Muscle layer of colon (tissue), 2 donors: ENCODE results near the gene COMMD7.

ENCODE experiments used
- H3K27ac ChIP-seq: one replicate; pipeline ENCODE4 v1.7.0; 2013; ENCODE audit warnings: low read depth, mild to moderate bottlenecking, low read length, moderate library complexity
- H3K27me3 ChIP-seq, 2 donors: one replicate each; pipeline ENCODE4 v1.7.0; 2013; ENCODE audit warnings: low read length in 2 of 2, mild to moderate bottlenecking in 2 of 2; ENCODE audit not compliant: insufficient read depth in 2 of 2, control insufficient read depth in 1 of 2
- H3K36me3 ChIP-seq: one replicate; pipeline ENCODE4 v1.7.0; 2013; ENCODE audit warnings: mild to moderate bottlenecking, low read length; ENCODE audit not compliant: insufficient read depth
- H3K4me1 ChIP-seq: one replicate; pipeline ENCODE4 v1.7.0; 2013; ENCODE audit warnings: mild to moderate bottlenecking, low read length; ENCODE audit not compliant: insufficient read depth
- H3K4me3 ChIP-seq, 2 donors: one replicate each; pipeline ENCODE4 v1.7.0; 2013; ENCODE audit warnings: low read length in 2 of 2, low read depth in 1 of 2, mild to moderate bottlenecking in 1 of 2, moderate library complexity in 1 of 2
- H3K9ac ChIP-seq: one replicate; pipeline ENCODE4 v1.7.0; 2013; ENCODE audit warnings: low read length
- H3K9me3 ChIP-seq: one replicate; pipeline ENCODE4 v1.7.0; 2013; ENCODE audit warnings: mild to moderate bottlenecking, low read length
- donor health status: abdominal sarcoma.
- donor health status: Adenocarcinoma of cecum.

The COMMD7 gene

GRCh38 chr20:32763202-32764004 lies 20.1 kb upstream of the COMMD7 start:
- H3K27ac ChIP-seq = no peak overlapping the region
- H3K9me3 ChIP-seq = no peaks in the 10 kb centered on the region

GRCh38 chr20:32762754-32763201 lies 19.5 kb upstream of the COMMD7 start:
- H3K27me3 ChIP-seq = no peaks in the 10 kb centered on the region
- no peaks in the 10 kb centered on the region for H3K9me3 ChIP-seq
- H3K4me3 ChIP-seq = peak overlapping the region; percentile 77 to 88
- peaks cover 19% of the 10 kb centered on the region for H3K4me1 ChIP-seq
- no peaks in the 10 kb centered on the region for H3K36me3 ChIP-seq
- H3K27ac ChIP-seq = peak overlapping the region; percentile 41
- H3K9ac ChIP-seq = peak overlapping the region; percentile 13

More at GRCh38 chr20:32763202-32764004, 20.1 kb upstream of the COMMD7 start:
- peaks cover 19% of the 10 kb centered on the region for H3K4me1 ChIP-seq
- no peaks in the 10 kb centered on the region for H3K27me3 ChIP-seq
- peak overlapping the region; percentile 77 to 88 for H3K4me3 ChIP-seq
- H3K36me3 ChIP-seq = no peaks in the 10 kb centered on the region
- peak overlapping the region; percentile 13 for H3K9ac ChIP-seq

GRCh38 chr20:32761831-32762753 lies 18.8 kb upstream of the COMMD7 start, which contains the start of gene DNMT3B:
DNMT3B (plus strand) TSS chr20:32762385; CDS start chr20:32780324, 17,939 bp downstream.
- H3K36me3 ChIP-seq = no peaks in the 10 kb centered on the region
- H3K4me3 ChIP-seq = peak within 1 kb of the TSS; percentile 77 to 88
- peak within 1 kb of the TSS; percentile 13 for H3K9ac ChIP-seq
- H3K27ac ChIP-seq = peak within 1 kb of the TSS; percentile 41
- peaks cover 19% of the 10 kb centered on the region for H3K4me1 ChIP-seq
- H3K9me3 ChIP-seq = no peaks in the 10 kb centered on the region
- no peaks in the 10 kb centered on the region for H3K27me3 ChIP-seq

DNA sequence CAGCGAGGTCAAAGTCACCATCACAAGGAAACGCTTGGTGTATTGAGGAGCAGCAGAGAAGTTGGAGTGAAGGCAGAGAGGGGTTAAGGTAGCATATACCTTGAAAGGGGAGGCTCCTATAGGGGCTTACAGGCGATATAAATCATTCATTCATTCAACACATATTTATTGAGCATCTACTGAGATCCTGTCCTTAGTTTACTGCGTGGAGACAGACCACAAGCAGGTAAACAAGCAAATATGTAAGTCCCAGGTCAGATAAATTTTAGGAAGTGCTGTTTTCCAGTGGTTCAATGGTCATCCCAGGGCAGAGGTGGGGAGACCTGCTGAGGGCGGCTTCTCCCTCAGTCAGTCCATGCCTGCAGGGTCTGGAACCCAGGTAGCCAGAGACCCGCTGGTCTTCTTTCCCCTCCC lies 18.2 kb upstream of the COMMD7 start:
- H3K27ac ChIP-seq = no peak overlapping the region
- no peak overlapping the region for H3K9ac ChIP-seq

DNA sequence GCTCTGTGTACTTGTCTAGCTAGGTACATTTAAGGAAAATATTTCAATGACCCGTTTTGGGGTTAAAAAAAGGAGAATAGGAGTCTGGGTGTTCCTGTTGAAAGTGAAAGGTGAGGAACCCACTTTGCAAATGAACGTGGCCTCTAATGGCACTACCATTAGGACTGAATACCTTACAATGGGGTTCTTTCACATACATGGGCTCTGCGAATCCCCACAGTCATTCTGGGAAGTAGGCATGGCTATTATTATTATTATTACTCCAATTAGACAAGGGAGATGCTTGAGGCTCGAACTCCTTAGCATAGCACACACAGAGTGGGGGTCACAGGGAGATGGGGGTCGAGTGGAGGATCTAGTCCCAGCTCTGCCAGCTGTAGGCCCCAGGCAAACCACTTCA lies 12.9 kb upstream of the COMMD7 start:
- Histone ChIP-seq H3K4me1 (no peaks in the 10 kb centered on the region), H3K9me3 (no peaks in the 10 kb centered on the region), H3K9ac (no peak overlapping the region), H3K27ac (no peak overlapping the region), H3K36me3 (no peaks in the 10 kb centered on the region), H3K27me3 (no peaks in the 10 kb centered on the region), H3K4me3 (no peak overlapping the region)

More for the DNA sequence above, 18.2 kb upstream of the COMMD7 start:
- peaks cover 19% of the 10 kb centered on the region for H3K4me1 ChIP-seq
- H3K27me3 ChIP-seq = no peaks in the 10 kb centered on the region
- H3K4me3 ChIP-seq = peak overlapping the region; percentile 77 to 88
- no peaks in the 10 kb centered on the region for H3K9me3 ChIP-seq
- no peaks in the 10 kb centered on the region for H3K36me3 ChIP-seq

- H3K9ac ChIP-seq = no peak overlapping the region
- H3K4me3 ChIP-seq = no peak overlapping the region
- no peaks in the 10 kb centered on the region for H3K9me3 ChIP-seq
- H3K27me3 ChIP-seq = no peaks in the 10 kb centered on the region
- H3K27ac ChIP-seq = no peak overlapping the region
- no peaks in the 10 kb centered on the region for H3K4me1 ChIP-seq
- H3K36me3 ChIP-seq = no peaks in the 10 kb centered on the region
These were observed 10.5 kb upstream of the COMMD7 start for GRCh38 chr20:32753731-32754130.

- Histone ChIP-seq H3K9me3 (no peaks in the 10 kb centered on the region), H3K4me3 (no peak overlapping the region), H3K4me1 (no peaks in the 10 kb centered on the region), H3K27me3 (no peaks in the 10 kb centered on the region), H3K27ac (no peak overlapping the region), H3K36me3 (no peaks in the 10 kb centered on the region), H3K9ac (no peak overlapping the region)
These were observed 9.4 kb upstream of the COMMD7 start for GRCh38 chr20:32752458-32753250.

GRCh38 chr20:32751702-32752457 lies 8.6 kb upstream of the COMMD7 start:
- Histone ChIP-seq H3K36me3 (no peaks in the 10 kb centered on the region), H3K9ac (no peak overlapping the region), H3K4me3 (no peak overlapping the region), H3K27ac (no peak overlapping the region), H3K27me3 (no peaks in the 10 kb centered on the region), H3K9me3 (no peaks in the 10 kb centered on the region), H3K4me1 (no peaks in the 10 kb centered on the region)

GRCh38 chr20:32751293-32751692 lies 8.0 kb upstream of the COMMD7 start:
- H3K36me3 ChIP-seq = no peaks in the 10 kb centered on the region
- no peaks in the 10 kb centered on the region for H3K9me3 ChIP-seq
- H3K4me1 ChIP-seq = no peaks in the 10 kb centered on the region
- H3K4me3 ChIP-seq = no peak overlapping the region
- H3K27me3 ChIP-seq = no peaks in the 10 kb centered on the region
- no peak overlapping the region for H3K27ac ChIP-seq
- no peak overlapping the region for H3K9ac ChIP-seq

DNA sequence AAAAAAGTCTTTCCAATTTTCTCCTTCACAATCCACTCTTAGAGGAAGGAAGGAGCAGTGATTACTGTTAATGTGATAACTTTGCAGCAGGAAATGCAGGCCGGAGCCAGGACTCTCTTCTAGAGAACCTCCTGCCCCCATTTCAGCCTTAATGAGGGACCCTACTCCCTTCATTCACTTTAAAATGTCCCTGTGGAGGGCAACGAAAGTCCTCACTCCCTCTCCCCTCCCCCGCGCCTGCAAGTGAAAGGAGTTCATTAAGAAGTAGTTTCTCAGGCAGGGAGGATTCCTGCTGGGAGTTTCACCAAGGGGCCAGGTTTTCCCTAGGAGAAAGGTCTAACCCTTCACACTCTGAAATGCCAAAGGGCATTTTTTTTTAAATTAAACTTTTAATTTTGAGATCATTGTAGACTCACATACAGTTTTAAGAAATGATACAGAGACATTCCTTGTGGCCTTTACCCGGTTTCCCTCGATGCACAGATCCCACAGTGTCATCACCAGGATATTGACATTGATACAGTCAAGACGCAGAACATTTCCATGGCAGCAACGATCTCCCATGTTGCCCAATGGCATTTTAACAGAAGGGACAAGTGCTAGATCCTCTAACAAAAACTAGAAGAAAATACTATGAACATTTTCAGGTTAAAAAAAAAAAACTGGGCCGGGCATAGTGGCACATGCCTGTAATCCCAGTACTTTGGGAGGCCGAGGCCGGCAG lies 6.8 kb upstream of the COMMD7 start:
- Histone ChIP-seq H3K4me1 (no peaks in the 10 kb centered on the region), H3K9me3 (no peaks in the 10 kb centered on the region), H3K9ac (no peak overlapping the region), H3K27me3 (no peaks in the 10 kb centered on the region), H3K36me3 (no peaks in the 10 kb centered on the region), H3K27ac (no peak overlapping the region), H3K4me3 (no peak overlapping the region)
